Measurements from ENCODE around the gene ZNF407.

- TF ChIP-seq EZH2 (IDR thresholded peaks at IDR 0.05): no peak
- no peak for TF ChIP-seq CTCF (IDR thresholded peaks at IDR 0.05)
- TF ChIP-seq EZH2phosphoT487 (IDR thresholded peaks at IDR 0.05): no peak
Observed at GRCh38 chr18:74868461-74868860, 270.8 kb downstream of the ZNF407 start.

All from neural progenitor cell (in vitro differentiated cells).